GM10248 (cell line): ENCODE results near the gene HABP4.

Source experiments
- CTCF ChIA-PET: fragments of 300-600 bp; sonication (Branson Sonifier 250); formaldehyde crosslinking; extraction: SDS; loops from one replicate; lab custom pipeline; 2021; ENCODE audit warnings: antibody characterized with exemption; lab: Yijun Ruan, JAX
- POLR2A ChIA-PET: fragments of 350-650 bp; sonication (Branson Sonifier 250); formaldehyde crosslinking; extraction: SDS; loops from one replicate; lab custom pipeline; 2020; ENCODE audit warnings: antibody characterized with exemption; lab: Yijun Ruan, JAX
- DNase-seq: peaks from one replicate; pipeline ENCODE4 v3.0.0; 2012; ENCODE audit errors: extremely low spot score
- TF ChIP-seq, protein P1 (sequence below): IDR thresholded peaks from 2 replicates; pipeline ENCODE4 v1.5.1; 2012; ENCODE audit warnings: mild to moderate bottlenecking, low read depth; ENCODE audit errors: extremely low read depth, missing control alignments, control extremely low read depth

The HABP4 gene

DNA sequence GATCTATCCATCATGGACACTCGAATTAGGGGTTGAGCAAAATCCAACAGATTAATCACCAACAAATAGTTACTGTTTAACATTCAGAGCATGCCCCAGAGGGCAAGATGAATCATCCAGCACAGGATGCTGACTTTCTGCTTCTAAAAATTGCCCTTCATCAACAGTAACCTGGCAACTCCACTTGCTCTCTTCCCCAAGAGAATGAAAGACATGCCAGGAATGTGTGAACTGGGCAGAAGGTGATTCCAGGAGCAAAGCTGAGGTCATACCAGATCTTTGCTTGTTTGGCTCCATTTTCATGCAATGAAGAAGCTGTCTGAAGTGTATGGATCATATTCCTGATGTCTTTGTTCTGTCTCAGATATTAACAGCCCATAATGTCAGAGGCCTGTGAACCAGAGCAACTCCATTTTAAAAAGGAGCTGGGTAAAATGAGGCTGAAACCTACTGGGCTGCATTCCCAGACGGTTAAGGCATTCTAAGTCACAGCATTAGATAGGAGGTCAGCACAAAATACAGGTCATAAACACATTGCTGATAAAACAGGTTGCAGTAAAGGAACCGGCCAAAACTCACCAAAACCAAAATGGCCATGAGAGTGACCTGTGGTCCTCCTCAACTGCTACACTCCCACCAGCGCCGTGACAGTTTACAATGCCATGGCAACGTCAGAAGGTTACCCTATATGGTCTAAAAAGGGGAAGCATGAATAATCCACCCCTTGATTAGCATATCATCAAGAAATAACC, 29.3 kb upstream of the HABP4 start:
- TF ChIP-seq, protein P1, sequence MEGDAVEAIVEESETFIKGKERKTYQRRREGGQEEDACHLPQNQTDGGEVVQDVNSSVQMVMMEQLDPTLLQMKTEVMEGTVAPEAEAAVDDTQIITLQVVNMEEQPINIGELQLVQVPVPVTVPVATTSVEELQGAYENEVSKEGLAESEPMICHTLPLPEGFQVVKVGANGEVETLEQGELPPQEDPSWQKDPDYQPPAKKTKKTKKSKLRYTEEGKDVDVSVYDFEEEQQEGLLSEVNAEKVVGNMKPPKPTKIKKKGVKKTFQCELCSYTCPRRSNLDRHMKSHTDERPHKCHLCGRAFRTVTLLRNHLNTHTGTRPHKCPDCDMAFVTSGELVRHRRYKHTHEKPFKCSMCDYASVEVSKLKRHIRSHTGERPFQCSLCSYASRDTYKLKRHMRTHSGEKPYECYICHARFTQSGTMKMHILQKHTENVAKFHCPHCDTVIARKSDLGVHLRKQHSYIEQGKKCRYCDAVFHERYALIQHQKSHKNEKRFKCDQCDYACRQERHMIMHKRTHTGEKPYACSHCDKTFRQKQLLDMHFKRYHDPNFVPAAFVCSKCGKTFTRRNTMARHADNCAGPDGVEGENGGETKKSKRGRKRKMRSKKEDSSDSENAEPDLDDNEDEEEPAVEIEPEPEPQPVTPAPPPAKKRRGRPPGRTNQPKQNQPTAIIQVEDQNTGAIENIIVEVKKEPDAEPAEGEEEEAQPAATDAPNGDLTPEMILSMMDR = no peak
- CTCF ChIA-PET = interaction anchor here (7.0 kb wide), 1 partner anchor 21 kb away, joined by 28 read pairs; no protein-coding TSS in a partner anchor
- POLR2A ChIA-PET = no interaction called here
- DNase-seq = peak; percentile 36

DNA sequence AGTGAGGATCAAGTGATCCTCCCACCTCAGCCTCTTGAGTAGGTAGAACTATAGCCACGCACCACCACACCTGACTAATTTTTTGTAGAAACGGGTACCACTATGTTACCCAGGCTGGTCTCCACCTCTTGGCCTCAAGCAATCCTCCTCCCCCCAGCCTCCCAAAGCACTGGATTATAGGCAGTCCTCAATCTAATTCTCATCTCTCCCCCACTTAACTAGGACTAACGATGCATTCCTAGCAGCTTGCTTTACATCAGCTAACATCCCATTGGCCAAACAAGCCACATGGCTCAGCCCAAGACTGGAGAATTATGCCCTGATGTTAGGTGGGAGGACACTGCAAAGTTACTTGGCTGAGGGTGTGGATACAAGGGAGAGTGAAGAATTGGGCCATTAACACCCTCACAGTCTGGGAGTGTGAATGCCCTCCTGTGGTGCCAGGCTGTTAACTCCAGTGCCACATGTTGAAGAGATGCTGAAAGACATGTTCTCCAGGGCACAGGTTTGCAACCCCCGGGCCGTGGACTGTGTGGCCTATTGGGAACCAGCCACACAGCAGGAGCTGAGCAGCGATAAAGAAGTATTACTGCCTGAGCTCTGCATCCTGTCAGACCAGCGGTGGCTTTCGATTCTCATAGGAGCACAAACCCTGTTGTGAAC, 26.5 kb upstream of the HABP4 start:
- CTCF ChIA-PET = interaction anchor here (0.7 to 7.0 kb wide), 3 partner anchors 10 to 19 kb away, joined by 3 to 28 read pairs (median 11); no protein-coding TSS in a partner anchor
- POLR2A ChIA-PET = no interaction called here
- no peak for DNase-seq

DNA sequence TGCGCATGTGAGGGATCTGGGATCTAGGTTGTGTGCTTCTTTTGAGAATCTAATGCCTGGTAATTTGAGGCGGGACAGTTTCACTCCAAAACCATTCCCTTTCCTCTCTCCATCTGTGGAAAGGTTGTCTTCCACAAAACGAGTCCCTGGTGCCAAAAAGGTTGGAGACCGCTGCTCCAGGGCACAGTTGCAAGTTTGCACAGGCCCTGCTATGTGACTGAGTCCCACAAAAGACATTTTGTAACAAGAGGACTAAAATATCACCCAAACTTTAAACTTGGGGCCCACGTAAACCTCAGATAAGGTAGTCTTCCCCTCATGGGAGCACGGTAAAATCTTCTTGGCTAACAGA, 26.0 kb upstream of the HABP4 start:
- ChIA-PET POLR2A (no interaction called here), CTCF (interaction anchor here (4.2 to 7.0 kb wide), 2 partner anchors 12 to 18 kb away, joined by 11 to 28 read pairs; no protein-coding TSS in a partner anchor)
- DNase-seq = no peak
- TF ChIP-seq, protein P1 = no peak

More for the DNA sequence above, 26.5 kb upstream of the HABP4 start:
- TF ChIP-seq, protein P1 = no peak

DNA sequence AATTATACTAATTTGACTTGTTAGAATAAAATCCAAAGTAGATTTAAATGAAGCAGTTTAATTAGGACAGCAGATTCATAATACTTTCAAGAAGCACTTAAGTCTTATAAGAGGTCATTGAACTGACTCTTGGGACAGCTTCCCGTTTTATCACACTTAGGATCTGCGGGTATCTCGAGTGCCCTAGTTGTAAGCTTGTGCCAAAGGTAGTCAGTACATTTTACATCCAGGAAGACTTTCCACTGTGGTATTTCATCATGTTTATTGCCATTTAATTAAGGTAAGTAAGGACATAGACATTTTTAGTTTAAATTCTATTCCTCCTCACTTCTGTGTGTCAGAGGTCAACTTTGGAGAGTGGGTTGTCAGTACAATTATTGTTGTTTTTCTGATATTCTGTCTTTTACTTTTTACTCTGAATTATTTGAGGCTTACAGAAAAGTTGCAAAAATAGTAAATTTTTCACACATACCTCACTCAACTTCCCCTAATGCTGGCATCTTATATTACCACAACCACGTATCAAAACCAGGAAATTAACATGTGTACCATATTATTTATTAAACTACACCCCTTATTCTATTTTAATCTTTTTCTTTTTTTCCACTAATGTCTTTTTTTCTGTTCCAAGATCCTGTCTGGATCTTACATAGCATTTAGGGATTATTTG, 24.3 kb upstream of the HABP4 start:
- TF ChIP-seq, protein P1 = no peak
- POLR2A ChIA-PET = no interaction called here
- DNase-seq = no peak
- CTCF ChIA-PET = interaction anchor here (1.0 to 7.0 kb wide), 3 partner anchors 10 to 20 kb away, joined by 3 to 28 read pairs (median 11); no protein-coding TSS in a partner anchor

DNA sequence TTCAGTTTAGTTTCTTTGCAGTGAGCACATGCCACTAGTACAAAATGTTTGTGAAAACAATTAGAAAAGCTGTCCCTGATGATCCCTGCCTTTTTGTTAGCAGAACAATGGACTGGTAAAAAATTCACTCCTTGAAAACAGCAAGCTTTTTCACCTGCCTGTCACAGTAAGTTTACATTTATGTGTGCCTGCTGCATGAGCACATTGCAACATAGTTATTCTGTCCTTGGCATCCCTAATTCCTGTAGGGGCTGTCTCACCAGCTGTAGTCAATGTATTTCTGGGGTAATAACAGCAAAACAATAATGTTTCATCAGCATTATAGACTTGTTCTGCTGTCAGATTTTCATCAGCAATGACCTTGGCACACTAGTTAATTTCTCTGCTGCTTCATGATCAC, 20.2 kb upstream of the HABP4 start:
- no peak for DNase-seq
- CTCF ChIA-PET = interaction anchor here (1.1 to 2.0 kb wide), 3 partner anchors 9 to 113 kb away, joined by 3 to 6 read pairs (median 4); no protein-coding TSS in a partner anchor
- TF ChIP-seq, protein P1 = no peak
- POLR2A ChIA-PET = no interaction called here

DNA sequence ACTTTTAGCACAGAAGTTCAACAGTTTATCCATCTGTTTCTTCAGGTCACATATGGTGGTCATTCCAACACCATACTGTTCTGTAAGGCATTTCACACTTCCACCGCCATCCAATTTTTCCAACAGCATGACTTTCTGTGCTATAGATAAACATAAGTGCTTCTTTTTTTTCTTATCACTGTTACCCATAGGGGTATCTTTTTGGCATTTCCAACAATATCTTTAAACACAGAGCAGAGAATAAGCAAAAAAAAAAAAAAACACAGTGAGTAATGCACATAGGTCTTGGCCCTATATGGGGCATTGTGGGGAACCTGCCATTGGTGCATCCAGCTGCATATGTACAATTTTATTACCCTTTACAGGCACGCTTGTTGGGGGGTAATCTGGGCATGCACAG, 19.6 kb upstream of the HABP4 start:
- ChIA-PET CTCF (interaction anchor here (1.1 to 2.0 kb wide), 2 partner anchors 8 to 12 kb away, joined by 3 to 6 read pairs; no protein-coding TSS in a partner anchor), POLR2A (no interaction called here)
- no peak for DNase-seq
- TF ChIP-seq, protein P1 = no peak
